ENCODE results near the gene RPL18. TPM values are rescaled to one million over a fixed set of nuclear protein-coding genes. Genes with fewer than 3 reads are reported as not detected.

RPL18 gene
- total RNA-seq, 1 experiment from 2014 or later: 1,812 TPM

DNA sequence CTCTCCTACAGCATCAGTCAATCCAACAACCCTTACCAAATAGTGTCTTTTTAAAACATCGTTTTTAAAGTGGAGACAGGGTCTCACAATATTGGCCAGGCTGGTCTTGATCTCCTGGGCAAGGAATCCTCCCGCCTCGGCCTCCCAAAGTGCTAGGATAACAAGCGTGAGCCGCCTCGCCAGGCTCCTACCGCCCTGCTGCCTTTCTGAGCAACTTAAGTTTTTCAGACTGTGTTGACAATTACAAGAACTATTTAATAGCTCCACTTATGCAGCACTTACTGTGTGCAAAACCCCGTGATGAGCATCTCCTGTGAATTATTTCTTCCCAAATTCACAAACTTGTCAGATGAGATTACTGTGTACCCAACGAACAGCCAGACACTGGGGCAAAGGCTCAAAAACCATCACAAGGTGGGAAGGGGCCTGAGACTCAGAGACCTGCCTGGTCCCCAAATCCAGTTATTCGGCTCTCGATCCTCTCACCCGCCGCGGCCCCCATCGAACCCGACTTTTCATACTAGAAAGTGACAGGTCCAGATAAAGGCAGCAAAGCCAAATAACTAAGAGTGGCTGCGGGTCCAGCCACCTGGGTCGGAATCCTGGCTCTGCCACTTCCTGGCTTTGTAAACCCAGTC is 581 bp downstream of the RPL18 start:
- TF ChIP-seq, protein P1, sequence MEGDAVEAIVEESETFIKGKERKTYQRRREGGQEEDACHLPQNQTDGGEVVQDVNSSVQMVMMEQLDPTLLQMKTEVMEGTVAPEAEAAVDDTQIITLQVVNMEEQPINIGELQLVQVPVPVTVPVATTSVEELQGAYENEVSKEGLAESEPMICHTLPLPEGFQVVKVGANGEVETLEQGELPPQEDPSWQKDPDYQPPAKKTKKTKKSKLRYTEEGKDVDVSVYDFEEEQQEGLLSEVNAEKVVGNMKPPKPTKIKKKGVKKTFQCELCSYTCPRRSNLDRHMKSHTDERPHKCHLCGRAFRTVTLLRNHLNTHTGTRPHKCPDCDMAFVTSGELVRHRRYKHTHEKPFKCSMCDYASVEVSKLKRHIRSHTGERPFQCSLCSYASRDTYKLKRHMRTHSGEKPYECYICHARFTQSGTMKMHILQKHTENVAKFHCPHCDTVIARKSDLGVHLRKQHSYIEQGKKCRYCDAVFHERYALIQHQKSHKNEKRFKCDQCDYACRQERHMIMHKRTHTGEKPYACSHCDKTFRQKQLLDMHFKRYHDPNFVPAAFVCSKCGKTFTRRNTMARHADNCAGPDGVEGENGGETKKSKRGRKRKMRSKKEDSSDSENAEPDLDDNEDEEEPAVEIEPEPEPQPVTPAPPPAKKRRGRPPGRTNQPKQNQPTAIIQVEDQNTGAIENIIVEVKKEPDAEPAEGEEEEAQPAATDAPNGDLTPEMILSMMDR (IDR thresholded peaks at IDR 0.05; ENCODE audit: insufficient read depth in 1 of 2, low read depth in 1 of 2, low read length in 1 of 2, severe bottlenecking in 1 of 2, unreplicated experiment in 1 of 2): no peak
- Mint-ChIP-seq H3K27ac (ENCODE audit: unreplicated experiment) (peak overlapping the region; percentile 98), H3K36me3 (ENCODE audit: insufficient read depth, unreplicated experiment) (peaks cover 69% of the 10 kb centered on the region), H3K4me3 (ENCODE audit: unreplicated experiment) (peak overlapping the region; percentile 96), H3K4me1 (ENCODE audit: low read depth, unreplicated experiment) (peaks cover 35% of the 10 kb centered on the region), H3K9me3 (ENCODE audit: unreplicated experiment) (no peaks in the 10 kb centered on the region), H3K27me3 (ENCODE audit: insufficient read depth, unreplicated experiment) (no peaks in the 10 kb centered on the region)
- H3K9me3 ChIP-seq: no peaks in the 10 kb centered on the region
- H3K4me1 ChIP-seq: peaks cover 35% of the 10 kb centered on the region
- no peak for DNase-seq
- ChIA-PET POLR2A (interaction anchor here (0.6 to 3.6 kb wide), 16 partner anchors 9 to 510 kb away, joined by 3 to 37 read pairs (median 8); partner anchors contain the start of genes CA11, GYS1 and KDELR1), CTCF (interaction anchor here (1.0 to 1.3 kb wide), 5 partner anchors 9 to 226 kb away, joined by 3 to 14 read pairs (median 4); no protein-coding TSS in a partner anchor)
- H3K27me3 ChIP-seq (replicated peaks; ENCODE audit: control insufficient read depth, insufficient read depth, low read length): no peaks in the 10 kb centered on the region
- peaks cover 13% of the 10 kb centered on the region for H3K36me3 ChIP-seq (ENCODE audit: control insufficient read depth, insufficient read depth, low read length)
- intact Hi-C loops (cut with micrococcal nuclease; ENCODE audit: unreplicated experiment): no loop called here
- TSS peak; percentile 81 for BruUV-seq (replicated peaks)
- peak overlapping the region; percentile 85 for H3K4me3 ChIP-seq (ENCODE audit: low read depth, low read length)

DNA sequence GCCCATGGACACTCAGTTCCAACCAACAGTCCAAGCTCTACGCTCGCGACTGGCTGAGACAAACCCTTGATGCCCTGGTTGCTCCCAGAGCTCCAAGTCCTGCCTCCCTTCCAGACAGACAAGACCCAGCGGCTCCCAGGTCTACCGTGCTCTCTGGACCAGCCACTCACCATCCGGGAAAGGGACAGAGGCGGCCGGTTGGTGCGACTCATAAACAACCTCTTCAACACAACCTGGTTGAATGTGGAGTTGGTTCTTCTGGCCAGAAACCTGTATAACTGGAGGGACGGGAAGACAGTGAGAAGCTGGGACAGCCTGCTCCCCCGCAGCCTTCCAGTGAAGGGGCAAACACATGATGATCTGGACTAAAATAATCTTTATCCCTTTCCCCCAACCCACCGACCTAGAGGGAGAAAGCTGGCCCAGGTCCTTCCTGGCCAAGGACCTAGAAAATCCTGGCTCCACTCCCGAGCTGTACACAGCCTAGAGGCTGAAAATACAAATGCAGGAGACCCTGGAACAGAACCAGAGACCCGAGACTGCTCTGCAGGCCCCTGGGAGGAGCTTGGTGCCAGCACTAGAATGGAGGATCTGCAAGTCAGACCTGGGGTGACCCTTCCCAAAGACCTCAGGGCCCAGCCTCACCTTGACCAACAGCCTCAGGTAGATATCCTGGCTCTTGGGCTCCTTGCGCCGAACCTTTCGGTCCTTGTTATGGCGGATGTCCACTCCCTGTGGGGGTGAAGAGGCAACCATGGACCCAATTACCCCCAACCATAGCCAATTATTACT is 1.6 kb downstream of the RPL18 start:
- no peak for DNase-seq
- Histone ChIP-seq H3K36me3 (ENCODE audit: control insufficient read depth, insufficient read depth, low read length) (peaks cover 13% of the 10 kb centered on the region), H3K4me1 (peaks cover 33% of the 10 kb centered on the region), H3K27me3 (replicated peaks; ENCODE audit: control insufficient read depth, insufficient read depth, low read length) (no peaks in the 10 kb centered on the region), H3K4me3 (ENCODE audit: low read depth, low read length) (peak overlapping the region; percentile 85), H3K9me3 (no peaks in the 10 kb centered on the region)
- Mint-ChIP-seq H3K4me3 (ENCODE audit: unreplicated experiment) (peak overlapping the region; percentile 96), H3K36me3 (ENCODE audit: insufficient read depth, unreplicated experiment) (peaks cover 76% of the 10 kb centered on the region), H3K9me3 (ENCODE audit: unreplicated experiment) (no peaks in the 10 kb centered on the region), H3K4me1 (ENCODE audit: low read depth, unreplicated experiment) (peaks cover 31% of the 10 kb centered on the region), H3K27ac (ENCODE audit: unreplicated experiment) (peak overlapping the region; percentile 98), H3K27me3 (ENCODE audit: insufficient read depth, unreplicated experiment) (no peaks in the 10 kb centered on the region)
- ChIA-PET CTCF (no interaction called here), POLR2A (interaction anchor here (3.6 kb wide), 1 partner anchor 17 kb away, joined by 37 read pairs; no protein-coding TSS in a partner anchor)
- TF ChIP-seq, protein P1 (IDR thresholded peaks at IDR 0.05; ENCODE audit: insufficient read depth in 1 of 2, low read depth in 1 of 2, low read length in 1 of 2, severe bottlenecking in 1 of 2, unreplicated experiment in 1 of 2): no peak
- BruUV-seq (replicated peaks): no TSS peak
- intact Hi-C loops (cut with micrococcal nuclease; ENCODE audit: unreplicated experiment): no loop called here

DNA sequence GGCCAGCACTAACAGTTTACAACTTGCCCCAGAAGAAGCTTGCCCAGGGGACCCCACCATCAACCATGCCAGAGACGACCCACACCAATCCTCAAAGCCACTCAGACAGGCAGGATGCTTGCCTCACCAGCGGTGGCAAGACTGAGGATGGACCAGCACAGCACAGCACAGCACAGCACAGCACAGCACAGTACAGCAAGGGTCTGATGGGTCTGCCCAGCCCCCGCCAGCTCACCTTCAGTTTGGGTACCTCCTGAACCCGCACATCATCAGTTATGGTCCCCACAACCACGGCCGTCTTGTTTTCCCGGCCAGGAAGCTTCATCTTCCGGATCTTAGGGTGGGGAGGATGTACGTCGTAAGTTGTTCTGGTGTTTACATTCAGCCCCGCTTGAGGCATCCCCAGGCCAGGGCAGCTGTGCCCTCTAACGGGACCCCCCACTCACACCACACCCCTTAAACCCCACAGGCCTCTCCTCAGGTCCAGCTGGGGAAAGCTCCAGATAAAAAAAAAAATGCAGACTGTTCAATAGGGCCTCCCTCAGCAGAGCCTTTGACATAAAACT is 2.4 kb downstream of the RPL18 start:
- intact Hi-C loops (cut with micrococcal nuclease; ENCODE audit: unreplicated experiment): no loop called here
- Histone ChIP-seq H3K4me3 (ENCODE audit: low read depth, low read length) (no peak overlapping the region), H3K36me3 (ENCODE audit: control insufficient read depth, insufficient read depth, low read length) (peaks cover 13% of the 10 kb centered on the region), H3K9me3 (no peaks in the 10 kb centered on the region), H3K27me3 (replicated peaks; ENCODE audit: control insufficient read depth, insufficient read depth, low read length) (no peaks in the 10 kb centered on the region), H3K4me1 (peaks cover 33% of the 10 kb centered on the region)
- Mint-ChIP-seq H3K9me3 (ENCODE audit: unreplicated experiment) (no peaks in the 10 kb centered on the region), H3K36me3 (ENCODE audit: insufficient read depth, unreplicated experiment) (peaks cover 83% of the 10 kb centered on the region), H3K4me1 (ENCODE audit: low read depth, unreplicated experiment) (peaks cover 31% of the 10 kb centered on the region), H3K4me3 (ENCODE audit: unreplicated experiment) (peak overlapping the region; percentile 96), H3K27ac (ENCODE audit: unreplicated experiment) (peak overlapping the region; percentile 98), H3K27me3 (ENCODE audit: insufficient read depth, unreplicated experiment) (no peaks in the 10 kb centered on the region)
- TF ChIP-seq, protein P1 (IDR thresholded peaks at IDR 0.05; ENCODE audit: insufficient read depth in 1 of 2, low read depth in 1 of 2, low read length in 1 of 2, severe bottlenecking in 1 of 2, unreplicated experiment in 1 of 2): no peak
- no TSS peak for BruUV-seq (replicated peaks)
- ChIA-PET POLR2A (interaction anchor here (3.6 kb wide), 1 partner anchor 17 kb away, joined by 37 read pairs; no protein-coding TSS in a partner anchor), CTCF (no interaction called here)
- DNase-seq: no peak

Data from Caco-2 (cell line).